C4-2B (cell line): ENCODE measurements around the gene AP1S1.

Experiments
- H3K27ac ChIP-seq: fragments of 450-650 bp; 2 replicates; pipeline ENCODE4 v1.5.1; 2017
- CTCF ChIP-seq: fragments of 450-650 bp; conservative IDR thresholded peaks from 2 replicates; pipeline ENCODE4 v1.5.1; 2017; ENCODE audit warnings: mild to moderate bottlenecking
- ZFX ChIP-seq: fragments of 450-650 bp; IDR thresholded peaks from 2 replicates; pipeline ENCODE4 v1.6.1; 2017

The AP1S1 gene

DNA sequence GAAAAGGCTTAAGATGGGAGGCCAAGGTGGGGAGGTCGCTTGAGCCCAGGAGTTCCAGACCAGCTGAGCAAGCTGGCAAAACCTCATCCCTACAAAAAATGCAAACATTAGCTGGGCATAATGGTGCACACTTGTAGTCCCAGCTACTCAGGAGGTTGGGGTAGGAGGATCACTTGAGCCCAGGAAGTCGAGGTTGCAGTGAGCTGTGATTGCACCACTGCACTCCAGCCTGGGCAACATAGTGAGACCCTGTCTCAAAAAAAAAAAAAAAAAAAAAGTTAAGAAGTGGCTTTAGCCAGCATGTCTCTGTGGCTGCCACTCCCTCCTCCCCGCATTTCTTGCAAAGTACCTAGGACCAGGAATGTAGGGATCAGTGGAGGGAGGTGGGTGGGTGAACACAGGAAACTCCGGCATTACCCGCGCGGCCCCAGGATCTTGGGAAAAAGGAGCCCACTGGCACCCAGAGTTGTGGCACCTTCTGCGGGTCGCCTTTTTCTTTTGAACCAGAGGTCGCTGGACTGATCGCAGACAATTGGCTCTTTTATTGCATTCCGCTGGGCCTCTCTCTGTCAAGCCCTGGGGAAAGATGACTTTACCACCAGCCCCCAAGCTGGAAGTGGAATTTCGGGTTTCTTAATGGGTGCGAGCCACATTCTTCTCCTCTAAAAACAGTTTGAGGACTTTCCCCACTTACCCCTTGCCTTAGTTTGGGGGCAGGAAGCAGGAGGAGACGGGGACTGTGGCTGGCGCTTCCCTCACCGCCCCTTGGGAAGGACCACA is 7.6 kb downstream of the AP1S1 start:
- peak overlapping the region; percentile 80 for H3K27ac ChIP-seq
- TF ChIP-seq ZFX (no peak), CTCF (no peak)

- TF ChIP-seq CTCF, result no peak
- TF ChIP-seq ZFX, result peak; percentile 57; the same call in 1 of the 2 replicates
- H3K27ac ChIP-seq, result peak overlapping the region; percentile 80
These were observed 8.4 kb downstream of the AP1S1 start for GRCh38 chr7:101162551-101163278.

- H3K27ac ChIP-seq, result peak overlapping the region; percentile 80
- no peak for TF ChIP-seq CTCF
- no peak; the same call in 1 of the 2 replicates for TF ChIP-seq ZFX
These were observed 9.2 kb downstream of the AP1S1 start for GRCh38 chr7:101163279-101164070.

- no peak for TF ChIP-seq ZFX
- no peak for TF ChIP-seq CTCF
- H3K27ac ChIP-seq, result peak overlapping the region; percentile 80
These were observed 10.0 kb downstream of the AP1S1 start for GRCh38 chr7:101164071-101164840.

GRCh38 chr7:101165075-101165957 is 11.0 kb downstream of the AP1S1 start, which contains the start of gene VGF:
Gene VGF (minus strand): TSS chr7:101165569. CDS start chr7:101164843, 726 bp downstream.
- TF ChIP-seq ZFX, result no peak
- no peak for TF ChIP-seq CTCF
- peak within 1 kb of the TSS; percentile 80 for H3K27ac ChIP-seq
